Prostate gland (tissue), 2 donors: ENCODE results near the gene GNG2. TPM values are rescaled to one million over a fixed set of nuclear protein-coding genes. Genes with fewer than 3 reads are reported as not detected.

Experiments
- DNase-seq: peaks from one replicate; pipeline ENCODE4 v3.0.0-alpha.2; 2019; ENCODE audit warnings: low spot score
- H3K27ac ChIP-seq, 2 donors: fragments of 200-600 bp; sonication (generic); 2 replicates each; pipeline ENCODE4 v1.5.1; 2017 to 2019
- H3K27me3 ChIP-seq: fragments of 200-600 bp; sonication (generic); replicated peaks from 2 replicates; pipeline ENCODE4 v1.5.1; 2019; ENCODE audit not compliant: insufficient read depth
- H3K36me3 ChIP-seq, 2 donors: fragments of 200-600 bp; sonication (generic); 1 replicate in 1 of 2; 2 replicates in 1 of 2; pipeline versions ENCODE4 v1.5.1 to v1.8.1; 2017 to 2019
- H3K4me1 ChIP-seq: fragments of 200-600 bp; sonication (generic); replicated peaks from 2 replicates; pipeline ENCODE4 v1.5.1; 2019
- H3K4me3 ChIP-seq, 2 donors: fragments of 200-600 bp; sonication (generic); 2 replicates each; pipeline ENCODE4 v1.5.1; 2017 to 2019
- H3K9me3 ChIP-seq: fragments of 200-600 bp; sonication (generic); 2 replicates; pipeline ENCODE4 v1.5.1; 2017
- POLR2A ChIP-seq: fragments of 450-650 bp; IDR thresholded peaks from one replicate; pipeline ENCODE4 v1.6.1; 2016; ENCODE audit warnings: antibody characterized with exemption, mild to moderate bottlenecking
- POLR2AphosphoS5 ChIP-seq: sonication (generic); formaldehyde crosslinking; IDR thresholded peaks from one replicate; pipeline ENCODE4 v1.6.1; 2017; ENCODE audit warnings: antibody characterized with exemption
- WGBS: methylation state at CpG from one replicate; pipeline ENCODE4 v1.1.5; 2018; 5-methylcytosine and 5-hydroxymethylcytosine counted together
- intact Hi-C: fragments of 100-400 bp; cut with DNase I; formaldehyde crosslinking; loops from one replicate; pipeline ENCODE4 v1.14.2; 2022
- total RNA-seq, 2 donors: library from RNA; depleted of rRNA; stranded (reverse); fragments of >200 nt; gene quantifications; one replicate each; pipeline ENCODE4 v1.1.0, GENCODE V29; 2016
- TF ChIP-seq, protein P1 (sequence below), 4 experiments: fragments of 200-600 bp in 2 of 4; fragments of 450-650 bp in 2 of 4; sonication (generic) in 2 of 4; IDR thresholded peaks; 1 replicate in 3 of 4; 2 replicates in 1 of 4; pipeline ENCODE4 v1.5.1; 2016 to 2019; ENCODE audit warnings: antibody characterized with exemption in 4 of 4, mild to moderate bottlenecking in 2 of 4, moderate library complexity in 2 of 4

The GNG2 gene
- total RNA-seq, 2 donors from 2014 or later = 2.7 to 120 TPM

DNA sequence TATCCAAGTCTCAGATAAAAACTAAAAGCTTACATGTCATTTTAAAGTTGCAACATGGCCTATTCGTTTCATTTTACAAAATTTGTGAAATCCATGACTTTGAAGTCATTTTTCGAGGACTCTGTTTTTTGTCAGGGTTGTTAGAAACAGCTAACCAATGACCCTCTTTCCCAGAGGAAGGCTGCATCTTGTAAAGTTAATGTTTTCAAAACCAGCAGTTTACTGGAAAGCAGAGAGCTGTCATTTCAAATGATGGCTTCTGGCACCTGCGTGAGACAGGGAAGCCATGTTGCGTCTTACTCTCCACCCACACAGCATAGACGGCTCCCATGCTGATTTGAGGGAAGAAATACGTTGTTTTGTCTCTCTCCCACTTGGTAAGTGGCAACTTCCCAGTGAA, 78.8 kb downstream of the GNG2 start:
- TF ChIP-seq, protein P1, sequence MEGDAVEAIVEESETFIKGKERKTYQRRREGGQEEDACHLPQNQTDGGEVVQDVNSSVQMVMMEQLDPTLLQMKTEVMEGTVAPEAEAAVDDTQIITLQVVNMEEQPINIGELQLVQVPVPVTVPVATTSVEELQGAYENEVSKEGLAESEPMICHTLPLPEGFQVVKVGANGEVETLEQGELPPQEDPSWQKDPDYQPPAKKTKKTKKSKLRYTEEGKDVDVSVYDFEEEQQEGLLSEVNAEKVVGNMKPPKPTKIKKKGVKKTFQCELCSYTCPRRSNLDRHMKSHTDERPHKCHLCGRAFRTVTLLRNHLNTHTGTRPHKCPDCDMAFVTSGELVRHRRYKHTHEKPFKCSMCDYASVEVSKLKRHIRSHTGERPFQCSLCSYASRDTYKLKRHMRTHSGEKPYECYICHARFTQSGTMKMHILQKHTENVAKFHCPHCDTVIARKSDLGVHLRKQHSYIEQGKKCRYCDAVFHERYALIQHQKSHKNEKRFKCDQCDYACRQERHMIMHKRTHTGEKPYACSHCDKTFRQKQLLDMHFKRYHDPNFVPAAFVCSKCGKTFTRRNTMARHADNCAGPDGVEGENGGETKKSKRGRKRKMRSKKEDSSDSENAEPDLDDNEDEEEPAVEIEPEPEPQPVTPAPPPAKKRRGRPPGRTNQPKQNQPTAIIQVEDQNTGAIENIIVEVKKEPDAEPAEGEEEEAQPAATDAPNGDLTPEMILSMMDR (IDR thresholded peaks at IDR 0.05) = no peak
- TF ChIP-seq POLR2AphosphoS5 = no peak
- TF ChIP-seq POLR2A = no peak
- Histone ChIP-seq H3K27ac (no peak overlapping the region), H3K36me3 (no peaks in the 10 kb centered on the region), H3K9me3 (no peaks in the 10 kb centered on the region), H3K4me3 (no peak overlapping the region), H3K27me3 (no peaks in the 10 kb centered on the region), H3K4me1 (no peaks in the 10 kb centered on the region)
- intact Hi-C loops = no loop called here
- no peak for DNase-seq
- 79% methylated on average over 6 of the region's 6 CpGs for WGBS

DNA sequence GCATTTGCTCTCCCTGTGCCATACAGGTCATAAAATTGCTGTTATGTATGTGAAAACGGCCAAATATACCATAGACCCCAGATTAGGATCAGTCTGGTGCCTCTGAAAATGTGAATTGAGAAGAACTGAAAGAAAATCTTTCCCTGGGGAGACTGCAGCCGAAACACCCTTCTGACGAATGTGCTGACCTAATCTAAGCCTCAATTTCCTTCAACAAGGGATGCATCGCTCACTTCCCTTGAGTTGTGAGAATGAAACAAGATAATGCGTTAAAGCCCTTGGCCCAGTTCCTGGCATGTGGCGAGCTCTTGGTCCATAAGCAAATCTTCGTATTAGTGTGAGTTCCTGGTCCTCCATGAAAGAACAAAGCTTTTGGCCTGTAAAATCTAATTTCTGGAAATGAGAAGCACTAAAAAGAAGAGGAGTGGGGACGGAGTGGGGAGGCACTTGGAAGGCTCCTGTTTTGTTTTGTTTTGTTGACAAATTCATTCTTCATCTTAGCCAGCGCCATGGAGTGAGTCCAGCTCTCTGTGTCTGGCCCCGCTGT, 79.4 kb downstream of the GNG2 start:
- H3K4me3 ChIP-seq = no peak overlapping the region
- TF ChIP-seq POLR2A (no peak), POLR2AphosphoS5 (no peak)
- TF ChIP-seq, protein P1 (IDR thresholded peaks at IDR 0.05) = no peak
- H3K9me3 ChIP-seq = no peaks in the 10 kb centered on the region
- WGBS = 68% methylated on average over 10 of the region's 10 CpGs
- no peak for DNase-seq
- intact Hi-C loops = no loop called here
- H3K36me3 ChIP-seq = no peaks in the 10 kb centered on the region
- H3K27me3 ChIP-seq = no peaks in the 10 kb centered on the region
- H3K27ac ChIP-seq = no peak overlapping the region
- no peaks in the 10 kb centered on the region for H3K4me1 ChIP-seq

DNA sequence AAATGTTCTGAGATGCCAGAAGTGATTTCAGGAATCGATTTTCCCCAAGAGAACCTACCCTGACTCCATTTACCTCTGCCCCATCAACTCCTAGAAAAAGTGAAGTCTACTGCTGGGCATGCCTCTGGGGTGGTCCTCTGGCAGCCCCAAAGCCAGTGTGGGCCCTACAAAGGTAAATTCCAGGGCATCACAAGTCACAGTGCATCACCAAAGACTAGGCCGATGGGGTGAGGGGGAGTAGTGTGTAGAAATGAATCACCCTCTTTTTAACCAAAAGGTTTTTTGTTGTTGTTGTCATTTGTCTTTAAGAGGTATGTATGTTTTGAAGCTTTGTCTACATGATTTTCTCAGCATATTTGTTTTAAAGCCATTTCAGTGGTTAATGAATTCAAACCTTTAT, 82.6 kb downstream of the GNG2 start:
- Histone ChIP-seq H3K4me3 (no peak overlapping the region), H3K27me3 (no peaks in the 10 kb centered on the region), H3K36me3 (no peaks in the 10 kb centered on the region), H3K4me1 (no peaks in the 10 kb centered on the region), H3K27ac (no peak overlapping the region), H3K9me3 (no peaks in the 10 kb centered on the region)
- no peak for DNase-seq
- 98% methylated on average over 2 of the region's 2 CpGs for WGBS
- intact Hi-C loops = no loop called here
- TF ChIP-seq POLR2A (no peak), POLR2AphosphoS5 (no peak)
- TF ChIP-seq, protein P1 (IDR thresholded peaks at IDR 0.05) = no peak

DNA sequence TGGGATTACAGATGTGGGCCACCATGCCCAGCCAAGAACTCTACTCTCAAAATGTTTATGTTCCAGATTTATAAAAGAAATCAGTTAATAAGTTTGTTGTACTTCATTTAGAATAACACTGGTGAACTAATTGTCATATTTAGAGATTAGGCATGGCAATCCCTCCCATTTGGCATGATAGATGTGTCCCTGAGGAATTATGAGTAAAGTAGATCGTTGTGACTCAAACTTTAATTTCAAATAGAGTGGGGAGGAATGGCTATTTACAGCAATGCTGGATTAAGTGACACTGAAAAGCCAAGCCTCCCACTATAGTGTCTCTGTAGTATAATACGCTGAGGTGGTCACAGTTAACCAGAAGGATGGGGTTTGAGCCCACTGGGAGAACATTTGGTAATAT, 89.6 kb downstream of the GNG2 start:
- Histone ChIP-seq H3K4me1 (no peaks in the 10 kb centered on the region), H3K9me3 (no peaks in the 10 kb centered on the region), H3K27ac (no peak overlapping the region), H3K27me3 (no peaks in the 10 kb centered on the region), H3K4me3 (no peak overlapping the region), H3K36me3 (no peaks in the 10 kb centered on the region)
- no peak for DNase-seq
- intact Hi-C loops = no loop called here
- TF ChIP-seq POLR2AphosphoS5 (no peak), POLR2A (no peak)
- TF ChIP-seq, protein P1 (IDR thresholded peaks at IDR 0.05) = no peak
- 70% methylated on average over 2 of the region's 2 CpGs for WGBS

DNA sequence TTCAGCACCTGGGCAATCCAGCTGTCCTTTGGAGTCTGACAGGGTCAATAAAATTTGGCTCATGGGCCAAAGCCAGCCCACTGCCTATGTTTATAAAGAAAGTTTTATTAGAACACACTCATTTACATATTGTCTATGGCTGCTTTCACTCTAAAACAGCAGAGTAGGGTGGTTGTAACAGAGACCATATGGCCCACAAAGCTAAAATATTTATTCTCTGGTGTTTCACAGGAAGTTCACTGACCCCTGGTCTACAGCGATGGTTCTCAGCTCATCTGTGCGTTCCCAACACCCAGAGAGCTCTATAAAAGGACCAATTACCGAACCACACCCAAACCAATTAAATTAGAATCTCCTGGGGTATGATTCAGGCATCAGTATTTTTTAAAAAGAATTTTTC, 91.2 kb downstream of the GNG2 start:
- intact Hi-C loops = no loop called here
- DNase-seq = no peak
- Histone ChIP-seq H3K9me3 (no peaks in the 10 kb centered on the region), H3K27ac (no peak overlapping the region), H3K36me3 (no peaks in the 10 kb centered on the region), H3K27me3 (no peaks in the 10 kb centered on the region), H3K4me1 (no peaks in the 10 kb centered on the region), H3K4me3 (no peak overlapping the region)
- 79% methylated on average over 3 of the region's 3 CpGs for WGBS
- no peak for TF ChIP-seq POLR2A
- TF ChIP-seq, protein P1 (IDR thresholded peaks at IDR 0.05) = no peak
- TF ChIP-seq POLR2AphosphoS5 = no peak
